Spleen (tissue), 11 donors: Measurements from ENCODE around the gene MVK. TPM values are rescaled to one million over a fixed set of nuclear protein-coding genes. Genes with fewer than 3 reads are reported as not detected.

Experiments
- DNase-seq: peaks from one replicate; pipeline ENCODE4 v3.0.0-alpha.2; 2020
- H3K27ac ChIP-seq, 8 donors: fragments of 200-600 bp; sonication (generic) in 7 of 8; 1 replicate in 4 of 8; 2 replicates in 4 of 8; pipeline versions ENCODE4 v1.5.0 to v1.8.0; 2016 to 2021; ENCODE audit warnings: inconsistent platforms in 4 of 8, mild to moderate bottlenecking in 4 of 8, moderate library complexity in 1 of 8
- H3K27me3 ChIP-seq, 7 donors: fragments of 200-600 bp; sonication (generic) in 6 of 7; replicated peaks in 1 of 7; 1 replicate in 4 of 7; 2 replicates in 3 of 7; pipeline versions ENCODE4 v1.5.0 to v1.8.0; 2016 to 2021; ENCODE audit warnings: inconsistent platforms in 3 of 7, mild to moderate bottlenecking in 1 of 7
- H3K36me3 ChIP-seq, 6 donors: fragments of 200-600 bp; sonication (generic) in 5 of 6; 1 replicate in 4 of 6; 2 replicates in 2 of 6; pipeline versions ENCODE4 v1.5.0 to v1.8.0; 2016 to 2021; ENCODE audit warnings: inconsistent platforms in 2 of 6
- H3K4me1 ChIP-seq, 6 donors: fragments of 200-600 bp; sonication (generic) in 5 of 6; 1 replicate in 3 of 6; 2 replicates in 3 of 6; pipeline versions ENCODE4 v1.5.0 to v1.8.0; 2016 to 2021; ENCODE audit warnings: inconsistent platforms in 3 of 6
- H3K4me3 ChIP-seq, 8 donors: fragments of 200-600 bp; sonication (generic) in 7 of 8; 1 replicate in 4 of 8; 2 replicates in 4 of 8; pipeline versions ENCODE4 v1.5.0 to v1.8.0; 2016 to 2021; ENCODE audit warnings: inconsistent platforms in 4 of 8, mild to moderate bottlenecking in 4 of 8, moderate library complexity in 2 of 8
- H3K9me3 ChIP-seq, 8 donors: fragments of 200-600 bp; sonication (generic) in 7 of 8; 1 replicate in 4 of 8; 2 replicates in 4 of 8; pipeline versions ENCODE4 v1.5.0 to v1.8.0; 2016 to 2021; ENCODE audit warnings: inconsistent platforms in 4 of 8
- CTCF ChIP-seq, 11 experiments: fragments of 200-600 bp in 7 of 11; fragments of 450-650 bp in 4 of 11; sonication (generic) in 4 of 11; IDR thresholded peaks in 8 of 11; conservative IDR thresholded peaks in 3 of 11; 1 replicate in 7 of 11; 2 replicates in 4 of 11; pipeline versions ENCODE4 v1.4.0 to v1.8.0; 2016 to 2021; ENCODE audit warnings: antibody characterized with exemption in 11 of 11, inconsistent platforms in 4 of 11, mild to moderate bottlenecking in 1 of 11
- POLR2A ChIP-seq, 3 donors: fragments of 450-650 bp; IDR thresholded peaks; one replicate each; pipeline ENCODE4 v1.5.1; 2017; ENCODE audit warnings: antibody characterized with exemption in 3 of 3, mild to moderate bottlenecking in 1 of 3
- POLR2AphosphoS5 ChIP-seq, 3 donors: sonication (generic); formaldehyde crosslinking; IDR thresholded peaks; one replicate each; pipeline ENCODE4 v1.5.1; 2017; ENCODE audit warnings: antibody characterized with exemption in 3 of 3
- WGBS, 5 donors: extraction: QIAGEN DNeasy Blood & Tissue Kit in 3 of 5; methylation state at CpG; one replicate each; pipeline versions ENCODE4 v1.1.5 to v1.1.7; 2013 to 2018; 5-methylcytosine and 5-hydroxymethylcytosine counted together
- intact Hi-C: fragments of 100-400 bp; cut with DNase I; formaldehyde crosslinking; loops from one replicate; pipeline ENCODE4 v1.15.0; 2023; ENCODE audit warnings: low total_unique reads
- polyA plus RNA-seq, 3 donors: library from polyadenylated mRNA; stranded (reverse); fragments of 200-250 nt; gene quantifications; one replicate each; pipeline ENCODE4 v1.2.1, GENCODE V29; 2013
- total RNA-seq, 7 donors: library from RNA; depleted of rRNA in 3 of 7; stranded (reverse); fragments of >200 nt in 3 of 7; fragmentation: NEBNext Ultra II Directional in 4 of 7; extraction: Animal tissue kit (Norgen Biotek cat#: 25700) in 4 of 7; gene quantifications; one replicate each; pipeline versions ENCODE4 v1.1.0 to v1.2.1, GENCODE V29; 2016 to 2021
- donor health status: healthy with polysubstance abuse.
- donor health status: DM: no; HTN: no; CAD: no; lungs with moderate emphysema.
- donor health status: DM: no; HTN: no; CAD: no.
- donor health status: Bipolar disorder and iron deficiency.
- donor health status: healthy.
- donor health status: DM: no; HTN: no; CAD: no.
- donor health status: DM: yes; HTN: yes; CAD: no.

MVK gene
- total and polyA plus RNA-seq, 10 donors: 6.2 to 16.5 (median 9.4) TPM

- Histone ChIP-seq H3K9me3 (no peaks in the 10 kb centered on the region), H3K4me1 (no peaks in the 10 kb centered on the region), H3K36me3 (peaks cover 0 to 95% (median 63%) of the 10 kb centered on the region in 6 donors), H3K27ac (no peak overlapping the region), H3K27me3 (no peaks in the 10 kb centered on the region), H3K4me3 (no peak overlapping the region)
- 92 to 99% (median 96%) methylated on average over 5 of the region's 5 CpGs for WGBS, 5 donors
- no peak for DNase-seq
- TF ChIP-seq POLR2AphosphoS5 (IDR thresholded peaks at IDR 0.05) (no peak), CTCF (IDR thresholded peaks at IDR 0.05 in 8 of 11, conservative IDR thresholded peaks at IDR 0.05 in 3 of 11) (no peak), POLR2A (IDR thresholded peaks at IDR 0.05) (no peak)
- intact Hi-C loops: no loop called here
Observed at GRCh38 chr12:109582636-109583035, 9.0 kb downstream of the MVK start.

GRCh38 chr12:109583733-109584132 lies 10.1 kb downstream of the MVK start:
- no peak for DNase-seq
- 83 to 96% (median 93%) methylated on average over 2 of the region's 2 CpGs for WGBS, 5 donors
- no peak overlapping the region for H3K27ac ChIP-seq
- TF ChIP-seq POLR2AphosphoS5 (IDR thresholded peaks at IDR 0.05) (no peak), CTCF (IDR thresholded peaks at IDR 0.05 in 8 of 11, conservative IDR thresholded peaks at IDR 0.05 in 3 of 11) (no peak), POLR2A (IDR thresholded peaks at IDR 0.05) (no peak)
- no peaks in the 10 kb centered on the region for H3K9me3 ChIP-seq
- H3K4me1 ChIP-seq: no peaks in the 10 kb centered on the region
- peaks cover 0 to 95% (median 63%) of the 10 kb centered on the region in 6 donors for H3K36me3 ChIP-seq
- no peaks in the 10 kb centered on the region for H3K27me3 ChIP-seq
- intact Hi-C loops: no loop called here
- no peak overlapping the region for H3K4me3 ChIP-seq

- Histone ChIP-seq H3K9me3 (no peaks in the 10 kb centered on the region), H3K36me3 (peaks cover 0 to 94% (median 40%) of the 10 kb centered on the region in 6 donors), H3K4me1 (no peaks in the 10 kb centered on the region), H3K27ac (no peak overlapping the region), H3K4me3 (no peak overlapping the region), H3K27me3 (no peaks in the 10 kb centered on the region)
- 92 to 99% (median 94%) methylated on average over 8 to 10 of the region's 10 CpGs for WGBS, 5 donors
- TF ChIP-seq POLR2A (IDR thresholded peaks at IDR 0.05) (no peak), CTCF (IDR thresholded peaks at IDR 0.05 in 8 of 11, conservative IDR thresholded peaks at IDR 0.05 in 3 of 11) (no peak), POLR2AphosphoS5 (IDR thresholded peaks at IDR 0.05) (no peak)
- intact Hi-C loops: no loop called here
- no peak for DNase-seq
Observed at GRCh38 chr12:109586385-109587296, 13.0 kb downstream of the MVK start.

GRCh38 chr12:109587921-109588320 lies 14.3 kb downstream of the MVK start:
- H3K36me3 ChIP-seq: peaks cover 0 to 94% (median 41%) of the 10 kb centered on the region in 6 donors
- H3K27ac ChIP-seq: no peak overlapping the region
- intact Hi-C loops: no loop called here
- no peaks in the 10 kb centered on the region for H3K27me3 ChIP-seq
- DNase-seq: no peak
- H3K4me3 ChIP-seq: no peak overlapping the region
- no peak for TF ChIP-seq POLR2AphosphoS5 (IDR thresholded peaks at IDR 0.05)
- no peak for TF ChIP-seq POLR2A (IDR thresholded peaks at IDR 0.05)
- TF ChIP-seq CTCF (IDR thresholded peaks at IDR 0.05 in 8 of 11, conservative IDR thresholded peaks at IDR 0.05 in 3 of 11): no peak
- WGBS, 5 donors: 95 to 99% (median 96%) methylated on average over 12 to 18 of the region's 18 CpGs
- no peaks in the 10 kb centered on the region for H3K4me1 ChIP-seq
- no peaks in the 10 kb centered on the region for H3K9me3 ChIP-seq
